Glutamatergic neuron (in vitro differentiated cells): ENCODE data around the gene CYP26A1. TPM values are rescaled to one million over a fixed set of nuclear protein-coding genes. Genes with fewer than 3 reads are reported as not detected.

Source experiments
- DNase-seq: peaks from one replicate; pipeline ENCODE4 v3.0.0; 2022
- H3K27ac Mint-ChIP-seq: one replicate; pipeline ENCODE4 v1.8.0; 2020; ENCODE audit warnings: mild to moderate bottlenecking, mixed read lengths, inconsistent platforms; ENCODE audit not compliant: unreplicated experiment
- H3K27me3 Mint-ChIP-seq: one replicate; pipeline ENCODE4 v1.8.0; 2020; ENCODE audit warnings: mild to moderate bottlenecking, moderate library complexity, mixed read lengths, inconsistent platforms; ENCODE audit not compliant: unreplicated experiment
- H3K36me3 Mint-ChIP-seq: one replicate; pipeline ENCODE4 v1.8.0; 2020; ENCODE audit warnings: mild to moderate bottlenecking, mixed read lengths, inconsistent platforms; ENCODE audit not compliant: unreplicated experiment
- H3K4me1 Mint-ChIP-seq: one replicate; pipeline ENCODE4 v1.8.0; 2020; ENCODE audit warnings: mild to moderate bottlenecking, low read depth, mixed read lengths, inconsistent platforms; ENCODE audit not compliant: unreplicated experiment
- H3K4me3 Mint-ChIP-seq: one replicate; pipeline ENCODE4 v1.8.0; 2020; ENCODE audit warnings: mild to moderate bottlenecking, mixed read lengths, inconsistent platforms; ENCODE audit not compliant: unreplicated experiment
- H3K9me3 Mint-ChIP-seq: one replicate; pipeline ENCODE4 v1.8.0; 2020; ENCODE audit warnings: mild to moderate bottlenecking, moderate library complexity, mixed read lengths, inconsistent platforms; ENCODE audit not compliant: unreplicated experiment
- CTCF ChIP-seq: fragments of 200-600 bp; sonication (generic); IDR thresholded peaks from one replicate; pipeline ENCODE4 v1.5.0; 2021; ENCODE audit not compliant: partially characterized antibody, unreplicated experiment
- total RNA-seq: library from RNA; stranded (reverse); fragmentation: NEBNext Ultra II Directional; extraction: Animal tissue kit (Norgen Biotek cat#: 25700); gene quantifications from one replicate; pipeline ENCODE4 v1.2.1, GENCODE V29; 2021; ENCODE audit not compliant: unreplicated experiment

The CYP26A1 gene
- total RNA-seq, 1 donor from 2014 or later: 4.2 TPM

GRCh38 chr10:93113042-93113441 lies 39.3 kb downstream of the CYP26A1 start:
- peaks cover 2% of the 10 kb centered on the region for H3K4me1 Mint-ChIP-seq
- no peak overlapping the region for H3K4me3 Mint-ChIP-seq
- H3K9me3 Mint-ChIP-seq: no peaks in the 10 kb centered on the region
- no peak for TF ChIP-seq CTCF
- H3K27me3 Mint-ChIP-seq: peaks cover 1% of the 10 kb centered on the region
- no peak overlapping the region for H3K27ac Mint-ChIP-seq
- no peaks in the 10 kb centered on the region for H3K36me3 Mint-ChIP-seq
- no peak for DNase-seq

- Mint-ChIP-seq H3K36me3 (no peaks in the 10 kb centered on the region), H3K4me3 (no peak overlapping the region), H3K27me3 (peaks cover 5% of the 10 kb centered on the region), H3K9me3 (peaks cover 1% of the 10 kb centered on the region), H3K27ac (no peak overlapping the region), H3K4me1 (peaks cover 2% of the 10 kb centered on the region)
- DNase-seq: peak; percentile 76
- peak; percentile 22 for TF ChIP-seq CTCF
Measured at GRCh38 chr10:93115661-93116383, 42.1 kb downstream of the CYP26A1 start.

GRCh38 chr10:93121311-93121710 lies 47.6 kb downstream of the CYP26A1 start:
- H3K27me3 Mint-ChIP-seq: peaks cover 17% of the 10 kb centered on the region
- no peak overlapping the region for H3K27ac Mint-ChIP-seq
- no peak overlapping the region for H3K4me3 Mint-ChIP-seq
- TF ChIP-seq CTCF: no peak
- H3K9me3 Mint-ChIP-seq: peaks cover 6% of the 10 kb centered on the region
- DNase-seq: no peak
- H3K36me3 Mint-ChIP-seq: peaks cover 12% of the 10 kb centered on the region
- peaks cover under 1% of the 10 kb centered on the region for H3K4me1 Mint-ChIP-seq

GRCh38 chr10:93123766-93124165 lies 50.1 kb downstream of the CYP26A1 start:
- DNase-seq: no peak
- H3K27me3 Mint-ChIP-seq: peaks cover 16% of the 10 kb centered on the region
- no peak overlapping the region for H3K27ac Mint-ChIP-seq
- TF ChIP-seq CTCF: no peak
- peaks cover 7% of the 10 kb centered on the region for H3K9me3 Mint-ChIP-seq
- H3K36me3 Mint-ChIP-seq: peaks cover 16% of the 10 kb centered on the region
- H3K4me1 Mint-ChIP-seq: no peaks in the 10 kb centered on the region
- H3K4me3 Mint-ChIP-seq: no peak overlapping the region

- no peak for DNase-seq
- Mint-ChIP-seq H3K27me3 (peaks cover 16% of the 10 kb centered on the region), H3K9me3 (peaks cover 12% of the 10 kb centered on the region), H3K4me1 (no peaks in the 10 kb centered on the region), H3K36me3 (peaks cover 18% of the 10 kb centered on the region), H3K27ac (no peak overlapping the region), H3K4me3 (no peak overlapping the region)
- TF ChIP-seq CTCF: no peak
Measured at GRCh38 chr10:93124580-93125318, 51.1 kb downstream of the CYP26A1 start.
